Thyroid gland (tissue), 4 donors: ENCODE results near the gene PRPF8.

ENCODE experiments used
- CTCF ChIP-seq, 6 experiments: fragments of 200-600 bp in 3 of 6; fragments of 450-650 bp in 3 of 6; sonication (generic) in 3 of 6; IDR thresholded peaks; one replicate each; pipeline ENCODE4 v1.5.1; 2016 to 2019; ENCODE audit warnings: antibody characterized with exemption in 6 of 6, mild to moderate bottlenecking in 2 of 6, inconsistent platforms in 1 of 6, moderate library complexity in 1 of 6
- POLR2A ChIP-seq, 2 donors: fragments of 450-650 bp; IDR thresholded peaks; one replicate each; pipeline ENCODE4 v1.6.1; 2017; ENCODE audit warnings: antibody characterized with exemption in 2 of 2, mild to moderate bottlenecking in 2 of 2, moderate library complexity in 1 of 2

- no peak for TF ChIP-seq CTCF (IDR thresholded peaks at IDR 0.05)
- no peak for TF ChIP-seq POLR2A (IDR thresholded peaks at IDR 0.05)
Observed at GRCh38 chr17:1621273-1621954, 63.3 kb downstream of the PRPF8 start.
